Thyroid gland (tissue), 4 donors: ENCODE measurements around the gene F10.

ENCODE experiments used
- POLR2A ChIP-seq, 2 donors: fragments of 450-650 bp; IDR thresholded peaks; one replicate each; pipeline ENCODE4 v1.6.1; 2017; ENCODE audit warnings: antibody characterized with exemption in 2 of 2, mild to moderate bottlenecking in 2 of 2, moderate library complexity in 1 of 2
- TF ChIP-seq, protein P1 (sequence below), 6 experiments: fragments of 200-600 bp in 3 of 6; fragments of 450-650 bp in 3 of 6; sonication (generic) in 3 of 6; IDR thresholded peaks; one replicate each; pipeline ENCODE4 v1.5.1; 2016 to 2019; ENCODE audit warnings: antibody characterized with exemption in 6 of 6, mild to moderate bottlenecking in 2 of 6, inconsistent platforms in 1 of 6, moderate library complexity in 1 of 6

DNA sequence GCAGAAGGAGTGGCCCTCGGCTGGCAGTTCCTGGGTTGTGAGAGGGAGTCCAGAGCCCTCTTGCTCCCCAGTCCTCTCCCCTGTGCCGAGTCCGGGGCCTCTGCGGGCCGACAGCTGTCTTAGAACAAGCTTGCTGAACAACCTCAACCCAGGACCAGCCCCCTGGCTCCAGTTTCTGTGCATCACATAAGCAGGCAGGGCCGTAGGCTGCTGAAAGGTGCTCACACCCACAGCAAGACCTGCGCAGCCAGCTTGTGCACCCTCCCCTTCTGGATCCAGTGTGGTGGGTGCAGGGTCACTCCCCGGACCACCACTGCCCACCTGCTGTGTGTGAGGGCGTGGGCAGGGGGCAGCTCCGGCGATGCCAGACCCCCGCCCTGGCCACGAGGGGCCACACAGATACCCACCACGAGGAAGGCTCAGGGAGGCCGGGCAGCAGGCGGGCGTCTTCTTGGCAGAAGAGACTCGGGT lies 42.2 kb upstream of the F10 start:
- TF ChIP-seq, protein P1, sequence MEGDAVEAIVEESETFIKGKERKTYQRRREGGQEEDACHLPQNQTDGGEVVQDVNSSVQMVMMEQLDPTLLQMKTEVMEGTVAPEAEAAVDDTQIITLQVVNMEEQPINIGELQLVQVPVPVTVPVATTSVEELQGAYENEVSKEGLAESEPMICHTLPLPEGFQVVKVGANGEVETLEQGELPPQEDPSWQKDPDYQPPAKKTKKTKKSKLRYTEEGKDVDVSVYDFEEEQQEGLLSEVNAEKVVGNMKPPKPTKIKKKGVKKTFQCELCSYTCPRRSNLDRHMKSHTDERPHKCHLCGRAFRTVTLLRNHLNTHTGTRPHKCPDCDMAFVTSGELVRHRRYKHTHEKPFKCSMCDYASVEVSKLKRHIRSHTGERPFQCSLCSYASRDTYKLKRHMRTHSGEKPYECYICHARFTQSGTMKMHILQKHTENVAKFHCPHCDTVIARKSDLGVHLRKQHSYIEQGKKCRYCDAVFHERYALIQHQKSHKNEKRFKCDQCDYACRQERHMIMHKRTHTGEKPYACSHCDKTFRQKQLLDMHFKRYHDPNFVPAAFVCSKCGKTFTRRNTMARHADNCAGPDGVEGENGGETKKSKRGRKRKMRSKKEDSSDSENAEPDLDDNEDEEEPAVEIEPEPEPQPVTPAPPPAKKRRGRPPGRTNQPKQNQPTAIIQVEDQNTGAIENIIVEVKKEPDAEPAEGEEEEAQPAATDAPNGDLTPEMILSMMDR (IDR thresholded peaks at IDR 0.05): no peak
- no peak for TF ChIP-seq POLR2A (IDR thresholded peaks at IDR 0.05)
